ENCODE results near the gene NUB1.

The NUB1 gene

GRCh38 chr7:151361193-151361959, 19.8 kb downstream of the NUB1 start:
- Histone ChIP-seq H3K27me3 (ENCODE audit: control insufficient read depth in 1 of 2, insufficient read depth in 2 of 2, low read length in 2 of 2) (no peaks in the 10 kb centered on the region), H3K27ac (ENCODE audit: low read depth, low read length) (no peak overlapping the region), H3K9me3 (ENCODE audit: control insufficient read depth in 1 of 2, low read length in 2 of 2) (no peaks in the 10 kb centered on the region), H3K36me3 (ENCODE audit: control insufficient read depth in 1 of 2, insufficient read depth in 2 of 2, low read length in 2 of 2) (peaks cover 16 to 57% of the 10 kb centered on the region in 2 donors), H3K4me1 (ENCODE audit: control insufficient read depth in 1 of 2, insufficient read depth in 2 of 2, low read length in 2 of 2) (no peaks in the 10 kb centered on the region), H3K9ac (ENCODE audit: low read depth in 1 of 2, low read length in 2 of 2) (no peak overlapping the region), H3K4me3 (ENCODE audit: low read depth in 1 of 2, low read length in 2 of 2) (no peak overlapping the region)

- H3K36me3 ChIP-seq (ENCODE audit: control insufficient read depth in 1 of 2, insufficient read depth in 2 of 2, low read length in 2 of 2): peaks cover 19 to 45% of the 10 kb centered on the region in 2 donors
- no peak overlapping the region for H3K27ac ChIP-seq (ENCODE audit: low read depth, low read length)
- no peaks in the 10 kb centered on the region for H3K9me3 ChIP-seq (ENCODE audit: control insufficient read depth in 1 of 2, low read length in 2 of 2)
- no peak overlapping the region for H3K4me3 ChIP-seq (ENCODE audit: low read depth in 1 of 2, low read length in 2 of 2)
- no peak overlapping the region for H3K9ac ChIP-seq (ENCODE audit: low read depth in 1 of 2, low read length in 2 of 2)
- peaks cover under 1 to 4% of the 10 kb centered on the region in 2 donors for H3K4me1 ChIP-seq (ENCODE audit: control insufficient read depth in 1 of 2, insufficient read depth in 2 of 2, low read length in 2 of 2)
- H3K27me3 ChIP-seq (ENCODE audit: control insufficient read depth in 1 of 2, insufficient read depth in 2 of 2, low read length in 2 of 2): no peaks in the 10 kb centered on the region
Observed at GRCh38 chr7:151363182-151363581, 21.6 kb downstream of the NUB1 start.

GRCh38 chr7:151366166-151366879, 24.7 kb downstream of the NUB1 start:
- no peaks in the 10 kb centered on the region for H3K27me3 ChIP-seq (ENCODE audit: control insufficient read depth in 1 of 2, insufficient read depth in 2 of 2, low read length in 2 of 2)
- H3K4me1 ChIP-seq (ENCODE audit: control insufficient read depth in 1 of 2, insufficient read depth in 2 of 2, low read length in 2 of 2): peaks cover 3 to 8% of the 10 kb centered on the region in 2 donors
- H3K36me3 ChIP-seq (ENCODE audit: control insufficient read depth in 1 of 2, insufficient read depth in 2 of 2, low read length in 2 of 2): peaks cover 31 to 35% of the 10 kb centered on the region in 2 donors
- peak overlapping the region; percentile 30 for H3K27ac ChIP-seq (ENCODE audit: low read depth, low read length)
- no peaks in the 10 kb centered on the region for H3K9me3 ChIP-seq (ENCODE audit: control insufficient read depth in 1 of 2, low read length in 2 of 2)
- no peak overlapping the region for H3K4me3 ChIP-seq (ENCODE audit: low read depth in 1 of 2, low read length in 2 of 2)
- peak overlapping the region in 1 of 2 donors; percentile 11 for H3K9ac ChIP-seq (ENCODE audit: low read depth in 1 of 2, low read length in 2 of 2)

GRCh38 chr7:151366880-151367222, 25.2 kb downstream of the NUB1 start:
- no peaks in the 10 kb centered on the region for H3K27me3 ChIP-seq (ENCODE audit: control insufficient read depth in 1 of 2, insufficient read depth in 2 of 2, low read length in 2 of 2)
- no peak overlapping the region for H3K27ac ChIP-seq (ENCODE audit: low read depth, low read length)
- peaks cover 30 to 33% of the 10 kb centered on the region in 2 donors for H3K36me3 ChIP-seq (ENCODE audit: control insufficient read depth in 1 of 2, insufficient read depth in 2 of 2, low read length in 2 of 2)
- no peaks in the 10 kb centered on the region for H3K9me3 ChIP-seq (ENCODE audit: control insufficient read depth in 1 of 2, low read length in 2 of 2)
- H3K4me1 ChIP-seq (ENCODE audit: control insufficient read depth in 1 of 2, insufficient read depth in 2 of 2, low read length in 2 of 2): peaks cover 3 to 8% of the 10 kb centered on the region in 2 donors
- H3K9ac ChIP-seq (ENCODE audit: low read depth in 1 of 2, low read length in 2 of 2): peak overlapping the region in 1 of 2 donors; percentile 11
- no peak overlapping the region for H3K4me3 ChIP-seq (ENCODE audit: low read depth in 1 of 2, low read length in 2 of 2)

- H3K36me3 ChIP-seq (ENCODE audit: control insufficient read depth in 1 of 2, insufficient read depth in 2 of 2, low read length in 2 of 2): peaks cover 30 to 33% of the 10 kb centered on the region in 2 donors
- H3K9ac ChIP-seq (ENCODE audit: low read depth in 1 of 2, low read length in 2 of 2): no peak overlapping the region
- H3K27me3 ChIP-seq (ENCODE audit: control insufficient read depth in 1 of 2, insufficient read depth in 2 of 2, low read length in 2 of 2): no peaks in the 10 kb centered on the region
- no peak overlapping the region for H3K4me3 ChIP-seq (ENCODE audit: low read depth in 1 of 2, low read length in 2 of 2)
- H3K9me3 ChIP-seq (ENCODE audit: control insufficient read depth in 1 of 2, low read length in 2 of 2): no peaks in the 10 kb centered on the region
- peaks cover 3 to 8% of the 10 kb centered on the region in 2 donors for H3K4me1 ChIP-seq (ENCODE audit: control insufficient read depth in 1 of 2, insufficient read depth in 2 of 2, low read length in 2 of 2)
- peak overlapping the region; percentile 5 for H3K27ac ChIP-seq (ENCODE audit: low read depth, low read length)
Observed at GRCh38 chr7:151367284-151367683, 25.7 kb downstream of the NUB1 start.

- Histone ChIP-seq H3K4me3 (ENCODE audit: low read depth in 1 of 2, low read length in 2 of 2) (no peak overlapping the region), H3K27me3 (ENCODE audit: control insufficient read depth in 1 of 2, insufficient read depth in 2 of 2, low read length in 2 of 2) (no peaks in the 10 kb centered on the region), H3K9ac (ENCODE audit: low read depth in 1 of 2, low read length in 2 of 2) (no peak overlapping the region), H3K27ac (ENCODE audit: low read depth, low read length) (no peak overlapping the region), H3K9me3 (ENCODE audit: control insufficient read depth in 1 of 2, low read length in 2 of 2) (no peaks in the 10 kb centered on the region), H3K4me1 (ENCODE audit: control insufficient read depth in 1 of 2, insufficient read depth in 2 of 2, low read length in 2 of 2) (peaks cover 3 to 8% of the 10 kb centered on the region in 2 donors), H3K36me3 (ENCODE audit: control insufficient read depth in 1 of 2, insufficient read depth in 2 of 2, low read length in 2 of 2) (peaks cover 30 to 32% of the 10 kb centered on the region in 2 donors)
Observed at GRCh38 chr7:151368136-151368571, 26.5 kb downstream of the NUB1 start.

- H3K36me3 ChIP-seq (ENCODE audit: control insufficient read depth in 1 of 2, insufficient read depth in 2 of 2, low read length in 2 of 2): peaks cover 41 to 53% of the 10 kb centered on the region in 2 donors
- H3K9me3 ChIP-seq (ENCODE audit: control insufficient read depth in 1 of 2, low read length in 2 of 2): no peaks in the 10 kb centered on the region
- H3K9ac ChIP-seq (ENCODE audit: low read depth in 1 of 2, low read length in 2 of 2): no peak overlapping the region
- peaks cover 3 to 8% of the 10 kb centered on the region in 2 donors for H3K4me1 ChIP-seq (ENCODE audit: control insufficient read depth in 1 of 2, insufficient read depth in 2 of 2, low read length in 2 of 2)
- no peak overlapping the region for H3K4me3 ChIP-seq (ENCODE audit: low read depth in 1 of 2, low read length in 2 of 2)
- no peak overlapping the region for H3K27ac ChIP-seq (ENCODE audit: low read depth, low read length)
- no peaks in the 10 kb centered on the region for H3K27me3 ChIP-seq (ENCODE audit: control insufficient read depth in 1 of 2, insufficient read depth in 2 of 2, low read length in 2 of 2)
Observed at GRCh38 chr7:151371266-151371665, 29.7 kb downstream of the NUB1 start.

GRCh38 chr7:151372612-151373265, 31.1 kb downstream of the NUB1 start:
- no peak overlapping the region for H3K4me3 ChIP-seq (ENCODE audit: low read depth in 1 of 2, low read length in 2 of 2)
- H3K36me3 ChIP-seq (ENCODE audit: control insufficient read depth in 1 of 2, insufficient read depth in 2 of 2, low read length in 2 of 2): peaks cover 50 to 66% of the 10 kb centered on the region in 2 donors
- no peaks in the 10 kb centered on the region for H3K9me3 ChIP-seq (ENCODE audit: control insufficient read depth in 1 of 2, low read length in 2 of 2)
- no peak overlapping the region for H3K27ac ChIP-seq (ENCODE audit: low read depth, low read length)
- no peaks in the 10 kb centered on the region for H3K27me3 ChIP-seq (ENCODE audit: control insufficient read depth in 1 of 2, insufficient read depth in 2 of 2, low read length in 2 of 2)
- peaks cover 3 to 5% of the 10 kb centered on the region in 2 donors for H3K4me1 ChIP-seq (ENCODE audit: control insufficient read depth in 1 of 2, insufficient read depth in 2 of 2, low read length in 2 of 2)
- no peak overlapping the region for H3K9ac ChIP-seq (ENCODE audit: low read depth in 1 of 2, low read length in 2 of 2)

- Histone ChIP-seq H3K9me3 (ENCODE audit: control insufficient read depth in 1 of 2, low read length in 2 of 2) (no peaks in the 10 kb centered on the region), H3K27me3 (ENCODE audit: control insufficient read depth in 1 of 2, insufficient read depth in 2 of 2, low read length in 2 of 2) (no peaks in the 10 kb centered on the region), H3K9ac (ENCODE audit: low read depth in 1 of 2, low read length in 2 of 2) (no peak overlapping the region), H3K4me3 (ENCODE audit: low read depth in 1 of 2, low read length in 2 of 2) (no peak overlapping the region), H3K4me1 (ENCODE audit: control insufficient read depth in 1 of 2, insufficient read depth in 2 of 2, low read length in 2 of 2) (no peaks in the 10 kb centered on the region), H3K27ac (ENCODE audit: low read depth, low read length) (no peak overlapping the region), H3K36me3 (ENCODE audit: control insufficient read depth in 1 of 2, insufficient read depth in 2 of 2, low read length in 2 of 2) (peaks cover 48 to 72% of the 10 kb centered on the region in 2 donors)
Observed at GRCh38 chr7:151373599-151373998, 32.0 kb downstream of the NUB1 start.

- peaks cover 46 to 72% of the 10 kb centered on the region in 2 donors for H3K36me3 ChIP-seq (ENCODE audit: control insufficient read depth in 1 of 2, insufficient read depth in 2 of 2, low read length in 2 of 2)
- H3K4me3 ChIP-seq (ENCODE audit: low read depth in 1 of 2, low read length in 2 of 2): no peak overlapping the region
- no peaks in the 10 kb centered on the region for H3K4me1 ChIP-seq (ENCODE audit: control insufficient read depth in 1 of 2, insufficient read depth in 2 of 2, low read length in 2 of 2)
- H3K27ac ChIP-seq (ENCODE audit: low read depth, low read length): no peak overlapping the region
- no peak overlapping the region for H3K9ac ChIP-seq (ENCODE audit: low read depth in 1 of 2, low read length in 2 of 2)
- H3K27me3 ChIP-seq (ENCODE audit: control insufficient read depth in 1 of 2, insufficient read depth in 2 of 2, low read length in 2 of 2): no peaks in the 10 kb centered on the region
- no peaks in the 10 kb centered on the region for H3K9me3 ChIP-seq (ENCODE audit: control insufficient read depth in 1 of 2, low read length in 2 of 2)
Observed at GRCh38 chr7:151374139-151374538, 32.5 kb downstream of the NUB1 start.

Data from duodenal mucosa (tissue), 2 donors.